Measurements from ENCODE around the gene PRRX1.

The PRRX1 gene

GRCh38 chr1:170664828-170665612 lies 1.1 kb downstream of the PRRX1 start:
- no peak for DNase-seq

- DNase-seq, result no peak
These were observed 1.7 kb downstream of the PRRX1 start for GRCh38 chr1:170665629-170666028.

GRCh38 chr1:170666541-170667254 lies 2.8 kb downstream of the PRRX1 start:
- DNase-seq, result no peak

- DNase-seq, result no peak
These were observed 4.5 kb downstream of the PRRX1 start for GRCh38 chr1:170668209-170669106.

GRCh38 chr1:170669107-170669445 lies 5.1 kb downstream of the PRRX1 start:
- no peak for DNase-seq

GRCh38 chr1:170669586-170670530 lies 5.9 kb downstream of the PRRX1 start:
- no peak for DNase-seq

GRCh38 chr1:170670802-170671628 lies 7.1 kb downstream of the PRRX1 start:
- no peak for DNase-seq

- DNase-seq, result no peak
These were observed 7.7 kb downstream of the PRRX1 start for GRCh38 chr1:170671629-170671963.

GRCh38 chr1:170672316-170672715 lies 8.4 kb downstream of the PRRX1 start:
- no peak for DNase-seq

GRCh38 chr1:170674239-170674638 lies 10.3 kb downstream of the PRRX1 start:
- no peak for DNase-seq

GRCh38 chr1:170674986-170675385 lies 11.1 kb downstream of the PRRX1 start:
- DNase-seq, result no peak

GRCh38 chr1:170675865-170676264 lies 11.9 kb downstream of the PRRX1 start:
- DNase-seq, result no peak

GRCh38 chr1:170676628-170677027 lies 12.7 kb downstream of the PRRX1 start:
- no peak for DNase-seq

GRCh38 chr1:170678027-170678600 lies 14.2 kb downstream of the PRRX1 start:
- DNase-seq, result no peak

- no peak for DNase-seq
These were observed 16.5 kb downstream of the PRRX1 start for GRCh38 chr1:170680428-170680827.

- DNase-seq, result no peak
These were observed 18.2 kb downstream of the PRRX1 start for GRCh38 chr1:170682169-170682568.

GRCh38 chr1:170682809-170683208 lies 18.9 kb downstream of the PRRX1 start:
- no peak for DNase-seq

- DNase-seq, result no peak
These were observed 21.2 kb downstream of the PRRX1 start for GRCh38 chr1:170685166-170685565.

GRCh38 chr1:170686291-170686690 lies 22.4 kb downstream of the PRRX1 start:
- DNase-seq, result no peak

- no peak for DNase-seq
These were observed 23.7 kb downstream of the PRRX1 start for GRCh38 chr1:170687621-170688020.

- DNase-seq, result no peak
These were observed 27.3 kb downstream of the PRRX1 start for GRCh38 chr1:170691258-170691657.
